ENCODE results near the gene CAMTA1. TPM values are rescaled to one million over a fixed set of nuclear protein-coding genes. Genes with fewer than 3 reads are reported as not detected.

Gene CAMTA1
- total RNA-seq, 1 experiment from 2014 or later: 60.0 TPM

DNA sequence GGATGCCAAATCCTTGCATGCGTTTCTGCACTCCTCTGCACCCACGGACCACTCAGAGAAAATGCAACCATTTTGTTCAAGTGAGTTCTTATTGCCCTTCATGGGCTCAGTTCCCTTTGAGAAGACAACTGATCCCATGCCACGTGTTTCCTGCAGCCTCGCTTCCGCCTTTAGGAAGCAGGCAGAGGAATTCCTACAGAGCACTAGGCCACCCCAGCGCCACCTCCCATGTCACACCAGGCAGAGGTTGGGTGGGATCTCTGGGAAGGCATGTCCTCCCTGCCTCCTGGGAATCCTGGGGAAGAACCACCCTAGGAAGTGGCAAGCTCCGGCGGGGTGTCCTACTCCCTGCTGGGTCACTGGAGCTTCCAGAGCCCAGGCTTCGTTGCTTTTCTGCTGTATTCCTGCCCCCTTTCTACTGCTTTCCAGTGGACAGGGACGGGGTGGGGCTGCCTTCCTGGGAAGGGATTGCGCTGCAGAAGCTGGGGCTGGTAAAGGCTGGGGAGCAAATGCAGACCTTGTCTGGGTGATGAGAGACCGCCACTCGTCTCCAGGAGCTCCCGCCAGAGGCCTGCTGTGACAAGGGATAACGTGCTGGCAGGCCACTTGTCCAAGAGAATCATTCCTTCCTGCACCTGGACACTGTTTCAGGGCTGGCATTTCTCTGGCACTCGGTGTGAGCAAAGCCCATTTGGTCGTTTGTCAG lies 507.6 kb downstream of the CAMTA1 start:
- Histone ChIP-seq H3K9me3 (no peaks in the 10 kb centered on the region), H3K4me1 (no peaks in the 10 kb centered on the region), H3K27me3 (replicated peaks; ENCODE audit: control insufficient read depth, insufficient read depth, low read length) (no peaks in the 10 kb centered on the region), H3K4me3 (ENCODE audit: low read depth, low read length) (no peak overlapping the region), H3K36me3 (ENCODE audit: control insufficient read depth, insufficient read depth, low read length) (no peaks in the 10 kb centered on the region)
- Mint-ChIP-seq H3K27ac (ENCODE audit: unreplicated experiment) (no peak overlapping the region), H3K27me3 (ENCODE audit: insufficient read depth, unreplicated experiment) (peaks cover 12% of the 10 kb centered on the region), H3K4me3 (ENCODE audit: unreplicated experiment) (no peak overlapping the region), H3K4me1 (ENCODE audit: low read depth, unreplicated experiment) (no peaks in the 10 kb centered on the region), H3K36me3 (ENCODE audit: insufficient read depth, unreplicated experiment) (no peaks in the 10 kb centered on the region), H3K9me3 (ENCODE audit: unreplicated experiment) (no peaks in the 10 kb centered on the region)
- ChIA-PET POLR2A (no interaction called here), CTCF (no interaction called here)
- no TSS peak for BruUV-seq (replicated peaks)
- DNase-seq: no peak
- TF ChIP-seq, protein P1, sequence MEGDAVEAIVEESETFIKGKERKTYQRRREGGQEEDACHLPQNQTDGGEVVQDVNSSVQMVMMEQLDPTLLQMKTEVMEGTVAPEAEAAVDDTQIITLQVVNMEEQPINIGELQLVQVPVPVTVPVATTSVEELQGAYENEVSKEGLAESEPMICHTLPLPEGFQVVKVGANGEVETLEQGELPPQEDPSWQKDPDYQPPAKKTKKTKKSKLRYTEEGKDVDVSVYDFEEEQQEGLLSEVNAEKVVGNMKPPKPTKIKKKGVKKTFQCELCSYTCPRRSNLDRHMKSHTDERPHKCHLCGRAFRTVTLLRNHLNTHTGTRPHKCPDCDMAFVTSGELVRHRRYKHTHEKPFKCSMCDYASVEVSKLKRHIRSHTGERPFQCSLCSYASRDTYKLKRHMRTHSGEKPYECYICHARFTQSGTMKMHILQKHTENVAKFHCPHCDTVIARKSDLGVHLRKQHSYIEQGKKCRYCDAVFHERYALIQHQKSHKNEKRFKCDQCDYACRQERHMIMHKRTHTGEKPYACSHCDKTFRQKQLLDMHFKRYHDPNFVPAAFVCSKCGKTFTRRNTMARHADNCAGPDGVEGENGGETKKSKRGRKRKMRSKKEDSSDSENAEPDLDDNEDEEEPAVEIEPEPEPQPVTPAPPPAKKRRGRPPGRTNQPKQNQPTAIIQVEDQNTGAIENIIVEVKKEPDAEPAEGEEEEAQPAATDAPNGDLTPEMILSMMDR (IDR thresholded peaks at IDR 0.05; ENCODE audit: insufficient read depth in 1 of 2, low read depth in 1 of 2, low read length in 1 of 2, severe bottlenecking in 1 of 2, unreplicated experiment in 1 of 2): no peak
- intact Hi-C loops (cut with micrococcal nuclease; ENCODE audit: unreplicated experiment): no loop called here

DNA sequence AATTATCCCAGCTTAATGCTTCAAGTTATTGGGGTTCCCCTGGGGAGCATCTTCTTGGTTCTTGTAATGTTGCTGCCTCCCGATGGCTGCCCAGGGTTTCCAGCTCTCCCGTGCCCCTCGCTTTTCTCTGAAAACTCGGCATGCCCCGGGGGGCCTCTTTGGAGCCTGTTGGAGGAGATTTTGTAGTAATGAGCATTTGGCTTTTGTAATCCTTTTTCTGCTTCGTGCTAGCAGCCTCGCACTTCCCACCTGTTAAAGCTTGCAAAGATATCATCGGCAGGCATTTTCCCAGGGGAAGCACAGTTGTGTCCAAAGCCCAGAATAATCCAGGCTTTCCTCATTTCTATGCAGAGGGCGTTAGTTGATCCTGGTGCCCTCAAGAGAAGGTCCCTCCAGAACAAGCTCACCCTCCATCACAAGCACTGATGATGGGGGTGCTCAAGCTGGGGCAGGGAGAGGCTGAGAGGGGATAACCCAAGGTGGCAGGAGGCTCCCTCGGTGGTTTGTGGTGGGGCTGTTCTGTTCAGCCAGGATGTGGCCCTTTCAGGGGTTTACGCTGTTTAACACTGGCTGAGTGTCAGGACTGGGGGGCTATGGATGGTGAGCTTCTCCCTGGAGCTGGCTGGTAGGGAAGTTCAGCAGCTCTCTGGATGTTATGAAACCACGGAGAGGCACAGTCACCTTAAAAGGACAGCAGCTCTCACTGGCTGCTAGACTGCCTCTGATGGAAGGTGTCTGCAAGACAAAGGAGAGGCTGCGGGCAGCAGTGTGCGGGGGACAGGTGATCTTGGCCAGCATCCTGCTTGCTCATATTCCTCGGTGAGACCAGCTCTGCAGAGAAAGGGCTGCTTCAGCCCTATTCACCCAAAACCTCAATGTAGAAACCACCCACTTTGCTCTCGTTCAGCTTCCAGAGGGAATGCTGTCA lies 508.7 kb downstream of the CAMTA1 start:
- Mint-ChIP-seq H3K4me1 (ENCODE audit: low read depth, unreplicated experiment) (no peaks in the 10 kb centered on the region), H3K36me3 (ENCODE audit: insufficient read depth, unreplicated experiment) (no peaks in the 10 kb centered on the region), H3K27me3 (ENCODE audit: insufficient read depth, unreplicated experiment) (peaks cover 6% of the 10 kb centered on the region), H3K9me3 (ENCODE audit: unreplicated experiment) (no peaks in the 10 kb centered on the region), H3K27ac (ENCODE audit: unreplicated experiment) (no peak overlapping the region), H3K4me3 (ENCODE audit: unreplicated experiment) (no peak overlapping the region)
- TF ChIP-seq, protein P1 (IDR thresholded peaks at IDR 0.05; ENCODE audit: insufficient read depth in 1 of 2, low read depth in 1 of 2, low read length in 1 of 2, severe bottlenecking in 1 of 2, unreplicated experiment in 1 of 2): no peak
- no peaks in the 10 kb centered on the region for H3K9me3 ChIP-seq
- no peaks in the 10 kb centered on the region for H3K4me1 ChIP-seq
- intact Hi-C loops (cut with micrococcal nuclease; ENCODE audit: unreplicated experiment): no loop called here
- no peaks in the 10 kb centered on the region for H3K36me3 ChIP-seq (ENCODE audit: control insufficient read depth, insufficient read depth, low read length)
- POLR2A ChIA-PET: no interaction called here
- DNase-seq: no peak
- BruUV-seq (replicated peaks): no TSS peak
- H3K4me3 ChIP-seq (ENCODE audit: low read depth, low read length): no peak overlapping the region
- no peaks in the 10 kb centered on the region for H3K27me3 ChIP-seq (replicated peaks; ENCODE audit: control insufficient read depth, insufficient read depth, low read length)
- CTCF ChIA-PET: no interaction called here

DNA sequence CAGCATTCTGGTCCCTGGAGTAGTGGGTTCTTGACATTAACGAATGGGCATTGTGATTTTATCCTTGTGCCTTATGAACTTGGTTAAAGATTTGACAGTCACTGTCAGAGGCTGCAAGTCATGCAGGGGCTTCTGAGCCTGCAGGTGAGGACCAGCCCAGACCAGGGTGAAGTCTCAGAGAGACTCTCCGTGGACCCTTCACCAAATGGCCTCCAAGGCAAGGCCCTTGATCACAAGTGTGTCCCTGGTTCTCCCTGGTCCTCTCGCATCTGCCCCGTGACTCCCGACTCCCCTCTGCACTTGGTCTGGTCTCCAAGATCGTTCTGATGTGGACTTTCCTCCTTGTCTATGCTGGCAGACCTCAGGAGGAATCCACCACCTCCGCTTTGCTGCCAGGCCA lies 509.4 kb downstream of the CAMTA1 start:
- H3K9me3 Mint-ChIP-seq (ENCODE audit: unreplicated experiment): no peaks in the 10 kb centered on the region
- ChIA-PET CTCF (no interaction called here), POLR2A (no interaction called here)

More for the DNA sequence above, 509.4 kb downstream of the CAMTA1 start:
- no peak for DNase-seq
- no peaks in the 10 kb centered on the region for H3K4me1 ChIP-seq
- Mint-ChIP-seq H3K4me1 (ENCODE audit: low read depth, unreplicated experiment) (no peaks in the 10 kb centered on the region), H3K27ac (ENCODE audit: unreplicated experiment) (no peak overlapping the region), H3K36me3 (ENCODE audit: insufficient read depth, unreplicated experiment) (no peaks in the 10 kb centered on the region), H3K27me3 (ENCODE audit: insufficient read depth, unreplicated experiment) (no peaks in the 10 kb centered on the region), H3K4me3 (ENCODE audit: unreplicated experiment) (no peak overlapping the region)
- no peak overlapping the region for H3K4me3 ChIP-seq (ENCODE audit: low read depth, low read length)
- no TSS peak for BruUV-seq (replicated peaks)
- H3K36me3 ChIP-seq (ENCODE audit: control insufficient read depth, insufficient read depth, low read length): no peaks in the 10 kb centered on the region
- TF ChIP-seq, protein P1 (IDR thresholded peaks at IDR 0.05; ENCODE audit: insufficient read depth in 1 of 2, low read depth in 1 of 2, low read length in 1 of 2, severe bottlenecking in 1 of 2, unreplicated experiment in 1 of 2): no peak
- no peaks in the 10 kb centered on the region for H3K9me3 ChIP-seq
- H3K27me3 ChIP-seq (replicated peaks; ENCODE audit: control insufficient read depth, insufficient read depth, low read length): no peaks in the 10 kb centered on the region
- intact Hi-C loops (cut with micrococcal nuclease; ENCODE audit: unreplicated experiment): no loop called here
